AG09319 (cell line): Measurements from ENCODE around the gene BCAN.
A peak's percentile ranks its signal among the peaks of the same experiment; 100 is the strongest.
"Not testable (repeated sequence)": the region's sequence is repeated elsewhere in the genome, so short reads cannot be mapped to it uniquely, and the experiment has no call there.

ENCODE experiments used
- DNase-seq: peaks from one replicate; pipeline ENCODE4 v3.0.0-alpha.2; 2010; ENCODE audit warnings: low read depth; ENCODE audit errors: extremely low read depth
- TF ChIP-seq, protein P1 (sequence below): IDR thresholded peaks from 2 replicates; pipeline ENCODE4 v1.5.1; 2011; ENCODE audit warnings: low read depth, mild to moderate bottlenecking, inconsistent platforms, low read length, moderate library complexity

The BCAN gene

DNA sequence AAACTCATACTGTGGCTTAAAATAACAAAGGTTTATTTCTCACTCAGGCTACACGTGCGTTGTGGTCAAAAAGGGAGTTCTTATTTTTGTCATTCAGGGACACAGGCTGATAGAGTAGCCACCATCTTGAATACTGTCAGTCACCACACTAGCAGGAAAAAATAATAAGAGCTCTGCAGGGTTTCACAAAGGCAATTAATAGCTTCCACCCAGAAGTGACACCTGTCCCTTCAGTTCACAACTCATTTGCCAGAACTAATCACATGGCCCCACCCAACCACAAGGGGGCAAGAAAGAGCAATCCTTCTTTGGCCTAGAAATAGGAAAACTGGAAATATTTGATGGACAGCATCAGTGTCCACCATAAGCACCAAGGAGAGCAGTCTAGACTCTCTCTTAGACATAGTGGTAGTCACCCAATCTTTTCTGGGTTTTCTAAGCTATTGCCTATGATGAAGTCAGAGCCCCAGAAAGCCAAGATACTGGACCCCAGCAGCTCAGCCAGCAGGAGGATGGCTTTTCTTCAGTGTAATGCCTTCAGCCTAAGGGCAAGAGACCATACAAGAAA lies 14.5 kb upstream of the BCAN start:
- TF ChIP-seq, protein P1, sequence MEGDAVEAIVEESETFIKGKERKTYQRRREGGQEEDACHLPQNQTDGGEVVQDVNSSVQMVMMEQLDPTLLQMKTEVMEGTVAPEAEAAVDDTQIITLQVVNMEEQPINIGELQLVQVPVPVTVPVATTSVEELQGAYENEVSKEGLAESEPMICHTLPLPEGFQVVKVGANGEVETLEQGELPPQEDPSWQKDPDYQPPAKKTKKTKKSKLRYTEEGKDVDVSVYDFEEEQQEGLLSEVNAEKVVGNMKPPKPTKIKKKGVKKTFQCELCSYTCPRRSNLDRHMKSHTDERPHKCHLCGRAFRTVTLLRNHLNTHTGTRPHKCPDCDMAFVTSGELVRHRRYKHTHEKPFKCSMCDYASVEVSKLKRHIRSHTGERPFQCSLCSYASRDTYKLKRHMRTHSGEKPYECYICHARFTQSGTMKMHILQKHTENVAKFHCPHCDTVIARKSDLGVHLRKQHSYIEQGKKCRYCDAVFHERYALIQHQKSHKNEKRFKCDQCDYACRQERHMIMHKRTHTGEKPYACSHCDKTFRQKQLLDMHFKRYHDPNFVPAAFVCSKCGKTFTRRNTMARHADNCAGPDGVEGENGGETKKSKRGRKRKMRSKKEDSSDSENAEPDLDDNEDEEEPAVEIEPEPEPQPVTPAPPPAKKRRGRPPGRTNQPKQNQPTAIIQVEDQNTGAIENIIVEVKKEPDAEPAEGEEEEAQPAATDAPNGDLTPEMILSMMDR: peak; percentile 77
- DNase-seq: no peak

DNA sequence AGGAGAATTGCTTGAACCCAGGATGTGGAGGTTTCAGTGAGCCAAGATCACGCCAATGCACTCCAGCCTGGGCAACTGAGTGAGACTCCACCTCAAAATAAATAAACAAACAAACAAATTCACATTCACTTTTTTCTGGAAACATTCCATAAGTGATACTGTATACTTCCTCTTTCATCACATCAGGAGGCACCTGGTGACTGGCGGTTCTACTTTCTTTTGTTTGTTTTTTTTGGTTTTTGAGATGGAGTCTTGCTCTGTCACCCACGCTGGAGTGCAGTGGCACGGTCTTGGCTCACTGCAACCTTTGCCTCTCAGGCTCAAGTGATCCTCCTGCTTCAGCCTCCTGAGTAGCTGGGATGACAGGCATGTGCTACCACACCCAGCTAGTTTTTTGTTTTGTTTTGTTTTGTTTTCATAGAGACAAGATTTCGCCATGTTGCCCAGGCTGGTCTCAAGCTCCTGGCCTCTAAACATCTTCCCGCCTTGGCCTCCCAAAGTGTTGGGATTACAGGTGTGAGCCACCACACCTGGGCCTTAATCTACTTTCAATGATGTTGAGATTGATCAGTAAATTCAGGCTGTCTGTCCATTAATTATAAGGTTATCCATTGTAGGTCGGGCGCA lies 12.0 kb upstream of the BCAN start:
- DNase-seq: no peak
- TF ChIP-seq, protein P1: no peak

DNA sequence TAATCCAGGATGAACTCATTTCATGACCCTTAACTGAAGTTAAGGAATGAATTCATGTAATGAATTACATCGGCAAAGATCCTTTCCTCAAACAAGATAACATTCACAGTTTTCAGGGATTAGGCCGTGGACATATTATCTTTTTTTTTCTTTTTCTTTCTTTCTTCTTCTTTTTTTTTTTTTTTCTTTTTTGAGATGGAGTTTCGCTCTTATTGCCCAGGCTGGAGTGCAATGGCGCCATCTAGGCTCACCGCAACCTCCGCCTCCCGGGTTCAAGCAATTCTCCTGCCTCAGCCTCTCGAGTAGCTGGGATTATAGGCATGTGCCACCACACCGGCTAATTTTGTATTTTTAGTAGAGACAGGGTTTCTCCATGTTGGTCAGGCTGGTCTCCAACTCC lies 10.8 kb upstream of the BCAN start:
- DNase-seq: not testable (repeated sequence)

DNA sequence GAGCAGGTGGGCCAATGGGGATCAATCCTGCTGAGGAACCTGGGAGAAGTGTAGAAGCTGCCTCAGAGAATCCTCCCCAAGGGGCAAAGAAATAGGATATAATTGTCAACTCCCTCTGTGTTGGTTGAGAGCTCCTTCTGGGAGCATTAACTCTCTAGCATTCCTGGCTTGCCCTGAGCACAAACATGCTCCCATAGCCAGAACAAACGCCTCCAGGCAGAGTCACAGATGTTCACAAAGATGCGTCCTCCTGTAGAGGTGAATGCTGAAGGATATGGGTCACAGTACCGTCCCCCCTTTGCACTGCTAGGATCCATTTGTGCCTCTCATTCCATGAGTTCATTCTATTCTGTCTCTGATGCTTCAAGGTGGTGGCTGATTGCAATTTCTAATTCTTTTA lies 9.6 kb upstream of the BCAN start:
- TF ChIP-seq, protein P1: no peak
- no peak for DNase-seq

DNA sequence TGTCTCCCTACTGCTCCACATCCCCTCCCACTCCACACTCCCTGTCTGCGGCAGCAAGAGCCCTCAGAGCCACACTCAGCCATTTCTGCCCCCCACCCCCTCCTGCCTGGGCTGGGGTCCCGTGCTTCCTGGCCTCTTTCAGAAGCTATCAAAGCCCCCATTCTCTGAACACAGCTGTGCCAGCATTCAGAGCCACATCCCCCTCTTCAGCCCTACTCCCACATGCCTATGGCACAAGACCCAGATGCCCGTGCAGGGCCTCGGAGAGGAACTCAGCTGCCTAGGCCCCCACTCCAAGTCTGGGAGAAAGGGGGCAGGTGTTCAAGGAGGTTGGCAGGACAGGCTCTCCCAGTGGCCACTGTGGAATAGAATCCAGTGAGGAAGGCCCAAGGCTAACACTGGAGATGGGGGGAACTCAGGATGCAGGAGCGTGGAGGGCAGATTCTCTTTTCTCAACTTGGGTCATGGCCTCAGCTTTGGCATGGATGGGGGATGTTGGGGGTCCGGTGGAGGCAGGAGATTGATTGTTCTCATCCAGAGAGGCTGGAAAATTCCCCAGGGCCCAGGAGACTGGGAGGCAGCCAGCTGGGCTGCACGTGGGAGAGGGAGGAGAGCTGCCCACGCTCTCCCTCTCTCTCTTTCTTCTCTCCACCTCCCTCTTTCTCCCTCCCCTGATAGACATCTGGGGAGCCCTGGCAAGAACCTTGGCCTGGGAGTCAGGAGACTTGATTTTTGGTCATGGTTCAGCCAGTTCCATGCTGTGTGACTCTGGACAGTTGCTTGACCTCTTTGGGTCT lies 3.5 kb upstream of the BCAN start:
- DNase-seq: no peak
- TF ChIP-seq, protein P1: no peak

DNA sequence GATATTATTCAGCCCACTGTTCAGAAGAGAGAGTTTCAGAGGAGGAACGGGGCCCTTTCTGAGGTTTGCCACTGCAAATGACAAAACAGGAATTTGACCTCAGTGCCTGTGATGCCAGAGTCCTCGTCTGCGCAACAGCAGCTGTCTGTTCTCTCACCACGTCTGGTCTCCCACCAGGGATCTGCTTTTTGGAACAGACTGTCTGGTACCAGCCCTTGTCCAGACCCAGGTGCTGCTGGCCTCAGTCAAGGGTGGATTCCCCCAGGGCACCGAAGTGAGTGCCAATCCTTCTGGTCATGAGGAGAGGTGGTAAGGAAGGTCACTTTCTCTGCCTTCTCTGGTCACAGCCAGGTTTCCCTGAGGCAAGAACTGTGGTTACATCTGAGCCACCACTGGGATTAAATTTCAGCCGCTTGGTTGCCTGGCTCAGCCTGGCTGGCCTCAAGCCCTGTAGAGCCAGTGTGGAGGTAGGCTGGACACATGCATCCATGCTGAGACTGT lies 2.3 kb upstream of the BCAN start:
- no peak for DNase-seq
- TF ChIP-seq, protein P1: no peak

DNA sequence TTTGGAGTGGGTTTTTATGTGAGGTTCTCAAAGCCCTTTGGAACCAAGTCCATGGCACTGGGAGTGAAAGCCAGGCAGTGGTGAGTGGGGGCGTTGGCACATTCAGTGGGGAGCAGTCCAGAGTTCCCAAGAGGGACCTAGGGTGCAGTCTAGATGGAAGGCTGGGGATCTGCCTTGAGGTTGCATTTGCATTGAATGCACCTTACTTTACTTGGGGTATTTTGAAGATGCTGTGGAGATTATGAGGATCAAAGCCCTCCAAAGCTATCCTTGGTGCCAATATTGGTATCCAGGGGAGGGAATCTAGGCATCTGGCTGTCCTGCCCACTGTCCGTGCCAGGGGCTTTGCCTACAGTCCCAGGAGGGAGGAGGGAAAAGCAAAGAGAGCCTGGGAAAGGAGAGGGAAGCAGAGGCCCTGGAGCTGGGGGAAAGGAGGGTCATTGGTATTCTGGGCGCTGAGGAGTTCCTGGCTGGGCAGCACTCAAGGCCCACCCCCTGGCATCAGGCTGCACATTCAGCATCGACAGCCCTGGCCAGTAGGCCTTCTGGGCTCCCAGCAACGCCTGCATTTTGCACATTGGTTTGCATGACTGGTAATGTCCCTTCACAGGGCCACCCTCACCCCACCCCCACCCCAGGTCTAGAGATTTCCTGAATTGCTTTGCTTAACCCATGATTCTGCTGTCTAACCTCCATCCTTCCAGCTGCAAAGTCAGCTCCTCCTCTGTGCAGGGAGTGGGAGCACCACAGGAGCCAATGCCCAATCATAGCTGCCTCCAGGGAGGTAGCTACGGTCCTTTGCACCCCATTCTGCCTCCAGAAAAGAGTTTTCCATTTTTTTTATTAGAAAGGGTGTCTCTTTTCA lies 843 bp upstream of the BCAN start:
- TF ChIP-seq, protein P1: no peak
- no peak for DNase-seq
